ENCODE measurements around the gene NKX2-1.

GRCh38 chr14:36517242-36518030 is 2.6 kb downstream of the NKX2-1 start:
- TF ChIP-seq, protein P1, sequence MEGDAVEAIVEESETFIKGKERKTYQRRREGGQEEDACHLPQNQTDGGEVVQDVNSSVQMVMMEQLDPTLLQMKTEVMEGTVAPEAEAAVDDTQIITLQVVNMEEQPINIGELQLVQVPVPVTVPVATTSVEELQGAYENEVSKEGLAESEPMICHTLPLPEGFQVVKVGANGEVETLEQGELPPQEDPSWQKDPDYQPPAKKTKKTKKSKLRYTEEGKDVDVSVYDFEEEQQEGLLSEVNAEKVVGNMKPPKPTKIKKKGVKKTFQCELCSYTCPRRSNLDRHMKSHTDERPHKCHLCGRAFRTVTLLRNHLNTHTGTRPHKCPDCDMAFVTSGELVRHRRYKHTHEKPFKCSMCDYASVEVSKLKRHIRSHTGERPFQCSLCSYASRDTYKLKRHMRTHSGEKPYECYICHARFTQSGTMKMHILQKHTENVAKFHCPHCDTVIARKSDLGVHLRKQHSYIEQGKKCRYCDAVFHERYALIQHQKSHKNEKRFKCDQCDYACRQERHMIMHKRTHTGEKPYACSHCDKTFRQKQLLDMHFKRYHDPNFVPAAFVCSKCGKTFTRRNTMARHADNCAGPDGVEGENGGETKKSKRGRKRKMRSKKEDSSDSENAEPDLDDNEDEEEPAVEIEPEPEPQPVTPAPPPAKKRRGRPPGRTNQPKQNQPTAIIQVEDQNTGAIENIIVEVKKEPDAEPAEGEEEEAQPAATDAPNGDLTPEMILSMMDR (IDR thresholded peaks at IDR 0.05) = no peak
- no peak for TF ChIP-seq EZH2 (IDR thresholded peaks at IDR 0.05; ENCODE audit: borderline replicate concordance, insufficient read depth, low read depth, low read length, poor library complexity, severe bottlenecking)
